SHP77 (cell line): ENCODE measurements around the gene U2AF1.
"Not testable (repeated sequence)": the region's sequence is repeated elsewhere in the genome, so short reads cannot be mapped to it uniquely, and the experiment has no call there.

Experiments used
- DNase-seq, 2 experiments: peaks; one replicate each; lab custom pipeline; 2025; lab: John Stamatoyannopoulos, UW

The U2AF1 gene

DNA sequence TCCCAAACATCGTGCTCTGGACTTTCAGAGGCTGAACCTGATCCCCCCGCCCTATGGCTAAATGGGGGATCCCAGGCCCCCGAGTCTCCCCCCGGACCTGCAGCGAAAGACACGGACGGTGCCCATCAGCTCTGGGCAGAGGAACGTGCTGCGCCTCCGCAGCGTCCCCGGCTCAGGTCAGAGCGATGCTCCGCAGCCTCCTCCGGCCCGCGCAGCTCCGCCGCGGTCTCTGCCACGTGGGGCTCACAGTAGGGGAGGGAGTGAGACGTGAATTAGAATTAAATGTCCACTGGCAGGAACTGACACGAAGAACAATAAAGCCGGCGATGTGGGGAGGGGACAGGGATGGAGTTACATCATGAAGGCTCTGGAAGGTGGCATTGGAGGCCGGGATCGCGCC lies 30.7 kb downstream of the U2AF1 start:
- DNase-seq = not testable (repeated sequence)

DNA sequence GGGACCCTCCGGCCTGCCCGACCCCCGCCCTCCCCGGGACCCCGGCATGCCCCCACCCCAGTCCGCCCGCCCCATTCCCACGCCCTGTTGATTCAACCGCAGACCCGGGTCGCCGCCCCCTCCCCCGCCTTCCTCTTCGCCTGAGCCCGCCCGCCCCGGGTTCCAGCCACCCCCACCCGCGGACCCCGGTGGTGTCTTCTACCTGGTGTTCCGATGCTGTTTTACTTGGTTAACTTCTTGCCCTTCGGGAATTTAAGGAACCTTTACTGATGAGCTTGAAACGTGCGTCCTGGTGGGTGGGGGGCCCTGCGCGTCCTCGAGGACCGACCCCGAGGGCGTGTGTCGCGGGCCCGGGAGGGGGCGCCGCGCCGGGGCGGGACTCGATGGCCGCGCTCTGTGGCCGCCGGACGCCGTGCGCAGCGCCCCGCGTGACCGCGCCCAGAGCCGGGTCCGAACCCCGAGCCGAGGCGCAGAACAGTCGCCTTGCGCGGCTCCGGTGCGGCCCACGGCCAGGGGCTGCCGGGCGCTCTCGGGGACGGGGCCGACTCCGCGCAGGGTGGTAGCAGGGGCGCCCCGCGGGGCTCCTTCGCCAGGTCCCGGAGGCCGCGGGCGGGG lies 31.2 kb downstream of the U2AF1 start:
- DNase-seq = not testable (repeated sequence)

DNA sequence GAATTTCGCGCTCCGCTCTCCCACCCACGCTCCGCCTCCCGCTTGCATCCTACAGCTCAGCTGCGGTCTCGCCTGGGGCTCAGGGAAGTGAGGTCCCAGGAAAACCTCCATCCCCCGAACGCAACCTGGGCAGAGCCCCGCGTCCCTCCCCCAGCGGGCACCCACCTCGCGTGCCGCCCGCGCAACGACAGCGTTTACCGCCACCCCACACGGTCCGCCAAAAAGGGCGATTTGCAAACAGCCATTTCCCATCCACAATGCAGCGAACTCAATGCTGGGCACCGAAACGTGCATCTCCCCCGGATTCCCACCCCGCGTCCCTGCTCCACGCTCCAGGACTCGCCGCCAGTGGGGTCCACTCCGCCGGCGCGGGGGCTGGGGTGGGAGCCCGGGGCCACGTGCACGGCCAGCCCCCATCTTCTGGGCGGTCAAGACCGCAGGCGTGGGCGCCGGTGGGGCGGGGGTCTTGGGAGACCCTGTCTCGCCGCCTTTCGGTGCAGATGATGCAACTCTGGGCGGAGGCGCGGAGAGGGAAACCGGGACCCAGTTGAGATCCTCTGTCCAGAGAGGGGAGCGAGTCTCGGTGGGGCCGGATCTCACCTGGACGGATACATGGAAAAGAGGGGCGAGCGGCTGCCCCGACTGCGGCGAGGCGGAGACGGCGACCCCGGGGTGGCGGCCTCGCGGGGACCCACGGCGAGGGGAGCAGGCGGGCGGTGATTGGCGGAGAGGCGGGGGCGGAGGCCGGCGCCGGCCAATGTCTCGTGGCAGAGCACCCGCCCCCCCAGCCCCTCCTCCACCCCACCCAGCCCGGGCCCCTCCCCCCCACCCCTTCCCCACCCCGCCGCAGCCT lies 32.0 kb downstream of the U2AF1 start, which contains the start of gene CBS:
TSS of gene CBS (minus strand) at position 666 of the 853 bp plus-strand sequence. CDS start 3,642 bp downstream, outside the sequence.
- DNase-seq = not testable (repeated sequence)

DNA sequence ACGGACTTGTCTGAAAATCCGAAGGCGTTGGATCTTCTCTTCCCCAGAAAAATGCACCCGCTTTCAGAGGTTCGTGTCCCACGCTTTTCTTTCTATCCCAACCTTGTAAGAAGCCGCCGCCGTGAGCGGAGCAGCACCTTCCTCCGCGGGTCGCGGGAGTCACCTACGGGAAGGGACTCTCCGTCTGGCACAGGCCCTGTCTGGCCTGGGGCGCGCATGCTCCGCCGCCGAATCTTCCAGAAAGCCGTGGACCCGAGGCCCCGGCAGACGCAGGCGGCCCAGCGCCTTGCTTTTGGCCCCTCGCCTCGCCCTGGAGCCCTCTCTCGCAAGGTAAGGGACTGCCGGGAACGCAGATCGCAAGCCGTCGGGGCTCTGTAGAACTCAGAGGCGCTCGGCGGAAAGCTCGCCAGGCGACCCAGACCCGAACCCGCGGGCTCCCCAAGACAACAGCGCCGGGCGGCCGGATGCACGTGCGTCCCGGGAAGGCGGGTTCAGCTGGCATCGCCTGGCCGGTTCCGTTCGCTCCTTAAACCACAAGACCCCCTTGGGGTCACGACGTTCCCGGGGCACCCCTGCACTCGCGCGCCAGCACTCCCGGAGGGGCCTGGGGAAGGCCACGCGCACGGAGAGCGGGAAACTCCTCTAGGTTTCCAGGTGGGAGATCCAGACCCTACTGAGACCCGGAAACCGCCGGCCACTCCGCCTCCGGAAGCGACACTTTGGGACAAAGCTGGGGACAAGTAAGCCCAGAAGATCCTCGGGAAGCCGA lies 32.8 kb downstream of the U2AF1 start:
- DNase-seq = not testable (repeated sequence)

DNA sequence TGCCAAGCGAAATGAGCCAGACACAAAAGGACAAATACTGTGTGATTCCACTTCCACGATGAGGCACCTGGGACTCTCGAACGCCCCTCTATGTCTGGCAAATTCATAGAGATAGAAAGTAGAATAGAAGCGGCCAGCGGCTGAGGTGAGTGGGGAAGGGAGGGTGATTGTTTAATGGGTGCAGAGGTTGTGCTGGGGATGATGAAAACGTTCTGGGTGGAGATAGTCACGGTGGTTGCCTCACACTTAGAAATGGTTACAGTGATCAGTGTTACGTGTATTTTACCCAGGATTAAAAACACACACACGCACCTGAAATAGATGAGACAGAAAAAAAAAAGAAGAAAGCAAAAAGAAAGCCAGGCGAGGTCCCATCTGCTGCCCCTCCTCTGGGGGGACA lies 34.6 kb downstream of the U2AF1 start:
- not testable (repeated sequence) for DNase-seq

DNA sequence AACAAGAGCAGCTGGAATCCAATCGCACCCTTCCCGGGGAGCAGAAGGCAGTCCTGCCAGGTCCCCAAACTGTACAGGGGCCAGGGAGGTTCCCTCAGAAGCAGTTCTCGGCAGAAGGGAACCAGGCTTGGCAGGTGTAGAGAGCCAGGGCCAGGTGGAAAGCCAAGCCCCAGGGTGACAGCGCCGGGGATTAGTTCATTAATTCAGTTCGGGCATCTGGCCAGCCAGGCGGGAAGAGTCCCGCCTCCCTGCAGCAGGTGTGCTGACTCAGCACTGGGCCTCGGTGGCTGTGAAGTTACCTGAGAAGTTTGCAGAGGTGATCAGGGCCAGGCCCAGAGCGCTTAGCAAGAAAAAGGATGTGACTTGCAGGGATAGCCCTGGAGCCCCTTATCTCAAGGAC lies 37.7 kb downstream of the U2AF1 start:
- not testable (repeated sequence) for DNase-seq

DNA sequence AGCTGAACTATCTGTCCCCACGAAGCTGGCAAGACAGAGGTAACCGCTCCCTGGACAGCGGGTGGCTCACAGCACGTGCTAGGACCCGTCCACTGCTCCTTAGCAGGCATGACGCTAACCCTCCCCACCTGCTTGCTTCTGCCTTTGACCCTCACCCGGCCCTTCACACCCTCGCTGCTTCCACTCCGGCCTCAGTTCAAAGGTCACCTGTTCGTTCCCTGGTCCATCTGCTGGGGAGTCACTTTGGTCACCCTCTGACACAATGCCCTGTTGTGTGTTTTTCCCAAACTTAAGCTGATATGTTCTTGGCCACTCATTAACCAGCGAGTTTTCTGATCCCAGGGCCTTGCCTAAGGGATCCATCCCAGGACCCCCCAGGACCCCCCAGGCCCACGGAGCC lies 39.3 kb downstream of the U2AF1 start:
- DNase-seq = not testable (repeated sequence)

DNA sequence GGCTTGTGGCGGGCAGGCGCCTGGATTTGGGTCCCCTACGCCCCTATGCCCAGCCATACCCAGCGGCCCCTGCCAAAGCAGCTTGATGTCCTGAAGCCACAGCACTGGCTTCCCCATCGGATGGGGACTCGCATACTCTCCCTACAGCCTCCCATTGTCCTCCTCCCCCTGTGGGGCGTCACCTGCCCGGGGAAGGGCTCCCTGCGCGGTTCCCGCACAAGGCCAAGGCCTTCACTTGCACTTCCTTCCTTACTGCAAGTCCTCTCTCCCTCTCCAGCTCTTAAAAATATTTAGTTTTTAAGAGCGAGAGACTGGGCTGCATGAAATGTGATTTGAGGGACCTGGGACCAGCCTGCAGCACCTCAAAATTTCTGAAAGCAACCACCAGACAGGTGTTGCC lies 40.7 kb downstream of the U2AF1 start:
- not testable (repeated sequence) for DNase-seq

DNA sequence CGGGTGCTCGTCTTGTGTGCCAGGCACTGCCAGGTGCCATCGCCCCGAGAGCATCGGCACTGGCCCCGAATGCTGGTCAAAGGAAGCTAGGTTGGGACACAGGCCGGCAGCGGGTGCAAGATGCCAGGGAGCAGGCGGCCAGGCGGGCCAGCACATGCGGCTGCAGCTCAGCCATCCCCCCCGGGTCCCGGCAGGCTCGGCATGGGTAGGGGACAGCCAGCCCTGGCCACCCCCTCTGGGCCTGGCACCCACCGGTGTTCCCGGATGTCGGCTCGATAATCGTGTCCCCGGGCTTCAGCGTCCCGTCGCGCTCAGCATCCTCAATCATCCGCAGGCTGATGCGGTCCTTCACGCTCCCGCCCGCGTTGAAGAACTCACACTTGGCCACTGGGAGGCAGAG lies 41.4 kb downstream of the U2AF1 start:
- DNase-seq = not testable (repeated sequence)

DNA sequence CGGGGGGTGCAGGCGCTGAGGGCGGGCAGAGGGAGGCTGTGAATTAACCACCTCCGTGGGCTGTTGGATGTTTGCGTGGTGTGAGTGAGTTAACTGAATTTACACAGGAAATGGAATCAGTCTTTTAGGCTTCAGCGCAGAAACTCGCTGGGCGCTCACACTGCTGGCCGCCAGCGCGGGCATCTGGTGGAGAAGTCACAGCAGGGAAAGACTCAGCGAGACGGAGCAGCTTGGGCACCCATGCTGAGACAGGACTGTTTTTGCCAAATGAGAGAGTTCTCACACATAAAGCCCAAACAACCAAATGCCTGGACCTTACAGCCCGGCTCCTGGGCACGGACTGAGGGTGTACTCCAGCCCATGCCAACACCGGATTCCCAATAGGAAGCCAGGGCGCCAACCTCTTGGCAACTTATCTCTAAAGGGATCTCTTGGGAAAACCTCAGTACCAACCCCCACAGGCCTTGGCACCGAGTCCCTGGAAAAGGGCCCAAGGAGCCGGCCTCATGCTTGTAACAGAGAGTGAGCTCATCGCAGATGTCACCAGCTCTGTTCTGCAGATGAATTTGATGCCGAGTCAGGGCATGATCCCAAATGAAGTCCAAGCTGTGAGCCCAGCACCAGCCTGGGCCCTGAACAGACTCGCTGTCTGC lies 43.0 kb downstream of the U2AF1 start:
- not testable (repeated sequence) for DNase-seq

DNA sequence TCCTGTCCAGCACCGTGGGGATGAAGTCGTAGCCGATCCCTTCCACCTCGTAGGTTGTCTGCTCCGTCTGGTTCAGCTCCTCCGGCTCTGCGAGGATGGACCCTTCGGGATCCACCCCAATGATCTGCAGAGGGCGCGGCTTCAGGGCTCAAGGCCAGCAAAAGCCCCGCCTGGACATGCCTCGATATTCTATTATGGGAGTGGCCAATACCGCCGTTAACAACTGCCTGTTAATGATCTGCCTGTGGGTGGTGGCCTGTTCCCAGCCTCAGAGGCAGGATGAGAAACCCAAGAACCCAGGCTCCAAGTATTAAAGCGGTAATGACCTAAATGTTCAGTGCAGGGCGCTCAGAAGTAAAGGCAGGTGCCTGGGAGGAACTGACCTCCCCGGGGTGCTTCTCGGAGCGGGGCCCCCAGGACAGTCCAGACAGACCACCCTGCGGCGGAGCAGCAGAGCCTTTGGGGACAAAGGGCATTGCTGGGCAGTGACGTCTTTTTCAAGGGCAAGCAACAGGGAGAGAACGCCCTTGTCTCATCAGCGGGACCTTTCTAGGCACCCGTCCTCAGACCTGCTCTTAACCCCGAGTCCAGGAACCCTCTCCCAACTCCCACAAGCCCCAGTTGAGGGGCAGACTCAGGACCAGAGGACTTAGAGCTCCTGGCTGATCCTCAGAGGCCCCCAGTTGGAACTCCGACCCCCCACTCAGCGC lies 44.3 kb downstream of the U2AF1 start:
- DNase-seq = not testable (repeated sequence)

DNA sequence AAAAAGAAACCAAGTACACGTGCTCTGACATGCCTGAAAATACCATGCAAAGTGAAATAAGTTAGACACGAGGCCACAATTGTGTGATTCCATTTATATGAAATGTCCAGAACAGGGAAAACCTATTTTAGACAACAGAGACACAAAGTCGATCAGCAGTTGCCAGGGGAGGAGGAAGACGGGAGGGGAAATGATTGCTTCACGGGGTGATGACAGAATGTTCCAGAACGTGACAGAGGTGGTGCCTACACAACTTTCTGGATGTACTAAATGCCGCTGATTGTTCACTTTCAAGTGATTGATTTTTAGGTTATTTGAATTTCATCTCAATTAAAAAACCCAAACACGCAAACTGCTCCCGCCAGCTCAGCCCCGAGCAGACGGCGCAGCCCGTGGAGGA lies 54.3 kb downstream of the U2AF1 start:
- not testable (repeated sequence) for DNase-seq

DNA sequence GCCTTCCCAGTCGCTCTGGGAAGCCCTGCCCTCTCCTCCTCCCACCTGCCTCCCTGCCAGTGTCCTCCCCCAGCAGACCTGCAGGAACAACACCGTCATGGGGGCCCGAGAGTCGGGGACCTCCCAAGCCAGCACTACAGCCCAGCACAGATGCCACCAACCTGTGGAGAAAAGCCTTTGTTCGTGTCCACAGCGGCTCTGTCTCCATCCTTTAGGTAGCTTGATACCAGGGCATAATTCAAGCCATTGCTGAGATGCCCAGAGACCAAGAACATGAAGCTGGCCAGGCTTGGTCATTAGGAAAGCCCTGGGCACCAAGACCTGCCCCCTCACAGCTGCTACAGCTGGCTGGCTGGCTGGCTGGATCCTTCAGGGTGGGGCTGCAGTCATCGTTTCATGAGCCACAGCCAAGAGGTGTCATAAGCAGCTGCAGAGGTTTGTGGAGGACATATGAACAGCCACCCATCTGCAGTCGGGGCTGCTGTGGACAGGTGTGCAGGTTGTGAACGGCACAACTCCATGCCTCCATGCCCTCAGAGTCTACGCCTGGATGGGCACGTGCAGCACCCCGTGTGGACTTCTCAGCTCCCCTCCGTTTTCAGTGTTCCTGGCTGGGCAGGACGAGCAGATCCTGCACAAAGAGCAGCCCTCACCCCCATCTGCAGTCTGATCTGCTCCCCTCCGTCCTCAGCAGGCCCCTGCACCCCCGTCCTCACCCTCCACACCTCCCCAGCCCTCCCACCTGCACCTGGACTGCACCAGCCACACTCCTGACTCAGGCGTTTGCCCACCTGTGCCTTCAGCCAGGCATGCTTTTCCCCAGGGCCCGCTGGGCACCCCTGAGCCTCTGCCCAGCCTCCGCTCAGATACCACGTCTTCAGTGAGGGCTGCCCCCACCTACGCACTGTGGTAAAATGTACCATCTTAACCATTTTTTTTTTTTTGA lies 61.2 kb downstream of the U2AF1 start:
- DNase-seq = not testable (repeated sequence)

DNA sequence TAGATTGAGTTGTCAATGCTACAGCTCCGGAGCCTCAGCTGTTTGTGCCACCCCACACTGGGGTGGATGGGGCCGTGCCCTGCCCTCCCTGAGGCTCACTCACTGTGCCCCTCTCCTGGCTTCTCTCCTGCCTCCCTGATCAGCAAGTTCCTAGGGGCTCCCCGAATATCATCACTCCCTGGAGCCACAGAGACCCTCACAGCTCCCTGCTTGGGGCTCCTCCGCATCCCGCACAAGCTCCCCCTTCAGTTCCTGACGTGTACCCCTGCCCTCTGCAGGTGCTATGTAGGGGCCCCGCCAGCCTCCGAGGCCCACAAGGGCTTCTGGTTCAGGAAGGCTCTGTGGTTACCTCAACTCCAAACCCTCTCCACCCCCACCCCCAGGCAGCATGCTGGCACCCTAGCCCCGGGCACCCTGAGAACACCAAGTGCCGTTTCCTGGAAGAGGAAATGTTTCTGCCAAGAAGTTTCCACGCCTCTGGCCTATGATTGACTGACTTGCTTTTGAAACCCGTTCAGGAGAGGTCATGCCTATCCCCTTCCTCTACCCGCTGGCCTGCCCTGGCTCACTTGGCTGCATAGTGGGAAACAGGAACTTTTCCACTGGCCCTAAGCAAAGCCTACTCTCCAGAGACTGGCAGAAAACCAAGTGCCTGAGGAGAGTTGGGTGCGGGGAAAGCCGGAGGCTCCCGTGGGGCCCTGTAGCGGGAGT lies 62.0 kb downstream of the U2AF1 start:
- not testable (repeated sequence) for DNase-seq

DNA sequence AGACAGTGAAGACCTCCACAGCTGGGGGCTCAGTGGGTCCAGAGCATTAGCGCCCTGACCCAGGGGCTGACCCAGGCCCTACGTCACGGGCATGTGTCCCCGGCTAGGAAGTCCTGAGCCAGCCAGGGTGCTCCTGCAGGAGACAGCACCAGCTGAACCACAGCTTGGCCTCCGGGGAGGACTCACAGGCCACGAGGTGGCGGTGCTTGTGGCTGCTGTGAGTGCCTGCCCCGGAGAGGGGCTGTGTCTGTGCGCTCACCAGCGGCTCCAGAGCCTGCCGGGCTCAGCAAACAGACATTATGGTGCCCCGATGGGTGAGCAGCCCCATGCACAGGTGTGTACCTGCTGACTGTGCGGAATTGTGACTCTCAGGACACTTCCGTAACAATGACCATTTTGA lies 62.8 kb downstream of the U2AF1 start:
- DNase-seq = not testable (repeated sequence)

DNA sequence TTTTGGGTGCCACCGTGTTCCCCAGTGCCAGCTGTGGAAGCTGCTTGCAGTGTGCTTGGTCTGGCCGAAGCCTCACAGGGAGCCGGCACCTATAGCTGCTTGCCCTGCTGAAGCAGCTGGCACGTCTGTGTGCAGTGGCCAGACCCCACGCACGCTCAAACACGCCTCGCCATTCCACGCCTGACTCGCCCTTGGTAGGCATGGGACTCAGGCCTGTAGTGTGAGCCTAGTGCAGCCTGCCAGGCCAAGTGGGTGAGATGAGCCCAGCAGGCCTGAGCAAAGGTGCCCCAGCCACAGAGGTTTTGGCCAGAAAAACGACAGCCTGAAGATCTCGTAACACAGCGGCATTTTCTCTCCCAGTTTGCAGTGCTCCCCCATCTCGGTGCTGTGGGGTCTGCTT lies 64.1 kb downstream of the U2AF1 start:
- DNase-seq = not testable (repeated sequence)
